Dendritic cell treated with granulocyte-macrophage colony-stimulating factor and Interleukin-4, amounts not matched to agents 40 ng/mL and 50 ng/mL, for 4 days (primary cell): ENCODE measurements around the gene ANXA9.
A peak's percentile ranks its signal among the peaks of the same experiment; 100 is the strongest.

Experiments
- H3K27ac Mint-ChIP-seq: one replicate; pipeline ENCODE4 v1.8.0; 2022; ENCODE audit warnings: mild to moderate bottlenecking, mixed read lengths
- H3K27me3 Mint-ChIP-seq: one replicate; pipeline ENCODE4 v1.8.0; 2022; ENCODE audit warnings: mild to moderate bottlenecking, mixed read lengths
- H3K36me3 Mint-ChIP-seq: one replicate; pipeline ENCODE4 v1.8.0; 2022; ENCODE audit warnings: low read depth, mixed read lengths
- H3K4me1 Mint-ChIP-seq: one replicate; pipeline ENCODE4 v1.8.0; 2022; ENCODE audit warnings: low read depth, mixed read lengths
- H3K4me3 Mint-ChIP-seq: one replicate; pipeline ENCODE4 v1.8.0; 2022; ENCODE audit warnings: mild to moderate bottlenecking, moderate library complexity, mixed read lengths
- H3K9me3 Mint-ChIP-seq: one replicate; pipeline ENCODE4 v1.8.0; 2022; ENCODE audit warnings: mixed read lengths
- intact Hi-C: fragments of 100-400 bp; cut with micrococcal nuclease; formaldehyde crosslinking; loops from one replicate; pipeline ENCODE4 v1.15.0; 2022

ANXA9 gene, protein sequence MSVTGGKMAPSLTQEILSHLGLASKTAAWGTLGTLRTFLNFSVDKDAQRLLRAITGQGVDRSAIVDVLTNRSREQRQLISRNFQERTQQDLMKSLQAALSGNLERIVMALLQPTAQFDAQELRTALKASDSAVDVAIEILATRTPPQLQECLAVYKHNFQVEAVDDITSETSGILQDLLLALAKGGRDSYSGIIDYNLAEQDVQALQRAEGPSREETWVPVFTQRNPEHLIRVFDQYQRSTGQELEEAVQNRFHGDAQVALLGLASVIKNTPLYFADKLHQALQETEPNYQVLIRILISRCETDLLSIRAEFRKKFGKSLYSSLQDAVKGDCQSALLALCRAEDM

DNA sequence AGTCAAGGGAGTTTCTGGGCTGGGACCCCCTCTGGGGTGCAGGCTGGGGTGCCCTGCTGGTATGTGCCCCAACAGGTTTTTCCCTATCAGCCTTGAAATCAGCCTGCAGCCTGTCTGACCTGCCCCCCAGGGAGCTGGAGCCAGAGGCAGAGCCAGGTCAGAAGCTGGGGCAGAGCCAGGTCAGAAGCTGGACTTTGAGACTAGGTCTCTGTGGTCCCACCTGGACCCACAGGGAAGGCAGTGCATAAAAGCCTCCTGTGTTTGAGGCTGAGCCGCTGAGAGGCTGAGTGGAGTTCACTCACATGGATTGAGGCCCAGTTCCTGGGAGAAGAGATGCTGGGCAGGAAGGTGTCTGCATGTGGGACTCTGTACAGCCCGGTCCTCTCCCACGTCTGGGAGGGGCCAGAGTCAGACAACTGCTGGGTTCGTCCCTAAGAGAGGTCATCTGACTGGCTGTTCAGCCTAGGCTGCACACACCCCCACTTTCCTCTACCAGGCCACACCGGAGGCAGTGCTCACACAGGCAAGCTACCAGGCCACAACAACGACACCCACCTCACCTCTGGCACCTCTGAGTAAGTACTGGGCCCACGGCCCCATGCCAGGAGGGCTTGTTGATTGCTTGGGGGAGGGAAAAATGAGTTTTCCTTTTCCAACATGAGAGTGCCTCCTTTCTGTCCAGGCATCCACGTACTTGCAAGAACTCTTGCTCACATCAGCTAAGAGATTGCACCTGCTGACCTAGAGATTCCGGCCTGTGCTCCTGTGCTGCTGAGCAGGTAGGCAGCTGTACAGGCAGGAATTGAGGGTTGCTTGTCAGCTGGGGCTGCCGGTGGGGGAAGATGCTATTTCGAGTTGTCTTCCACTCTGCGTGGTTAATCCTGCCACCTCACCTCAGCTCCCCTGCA, at the start of gene ANXA9:
Gene ANXA9, plus strand, starts transcription at position 488 of the 908 bp plus-strand sequence. CDS start 814 bp downstream, outside the sequence.
- intact Hi-C loops, result no loop called here
- H3K27ac Mint-ChIP-seq, result no peak within 1 kb of the TSS
- peaks cover 8% of the 10 kb centered on the region for H3K36me3 Mint-ChIP-seq
- no peaks in the 10 kb centered on the region for H3K27me3 Mint-ChIP-seq
- no peaks in the 10 kb centered on the region for H3K9me3 Mint-ChIP-seq
- no peak within 1 kb of the TSS for H3K4me3 Mint-ChIP-seq
- peaks cover 32% of the 10 kb centered on the region for H3K4me1 Mint-ChIP-seq

DNA sequence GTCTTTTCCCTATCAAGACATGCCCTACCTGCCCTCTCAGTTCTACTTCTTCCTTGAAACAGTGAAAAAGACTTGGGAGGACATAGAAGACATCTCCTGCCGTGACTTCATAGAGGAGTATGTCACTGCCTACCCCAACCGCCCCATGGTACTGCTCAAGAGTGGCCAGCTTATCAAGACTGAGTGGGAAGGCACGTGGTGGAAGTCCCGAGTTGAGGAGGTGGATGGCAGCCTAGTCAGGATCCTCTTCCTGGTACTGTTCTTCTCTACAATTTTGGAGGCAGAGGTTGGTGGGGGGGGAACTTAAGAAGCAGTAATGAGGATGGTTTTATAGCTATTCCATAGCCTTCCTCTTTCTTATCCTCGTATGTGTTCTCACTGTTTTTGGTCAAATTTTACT, 37.2 kb upstream of the ANXA9 start:
- no peaks in the 10 kb centered on the region for H3K27me3 Mint-ChIP-seq
- intact Hi-C loops, result loop anchor here (10.0 kb wide), 1 partner anchor 120 kb away; no protein-coding TSS in a partner anchor
- no peak overlapping the region for H3K4me3 Mint-ChIP-seq
- no peak overlapping the region for H3K27ac Mint-ChIP-seq
- H3K9me3 Mint-ChIP-seq, result no peaks in the 10 kb centered on the region
- H3K4me1 Mint-ChIP-seq, result peaks cover 6% of the 10 kb centered on the region
- H3K36me3 Mint-ChIP-seq, result peaks cover 100% of the 10 kb centered on the region

DNA sequence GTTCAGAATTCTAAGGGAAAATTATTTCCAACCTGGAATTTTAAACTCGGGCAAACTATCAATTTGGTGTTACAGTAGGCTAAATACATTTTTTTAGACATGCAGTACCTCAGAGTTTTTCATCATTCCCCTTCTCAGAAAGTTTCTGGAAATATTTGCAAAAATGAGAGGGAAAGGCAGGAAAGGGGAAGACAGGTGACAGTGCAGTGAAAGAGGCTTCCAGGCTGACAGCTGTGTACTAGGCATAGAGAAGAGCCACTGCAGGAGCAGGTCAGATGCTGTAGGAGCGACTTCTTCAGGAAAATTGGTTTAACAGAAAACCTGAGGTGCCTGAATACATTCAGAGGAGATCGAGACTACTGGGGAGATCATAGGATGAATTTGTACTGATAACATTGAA, 27.4 kb upstream of the ANXA9 start:
- Mint-ChIP-seq H3K27me3 (no peaks in the 10 kb centered on the region), H3K27ac (no peak overlapping the region), H3K4me1 (no peaks in the 10 kb centered on the region), H3K4me3 (no peak overlapping the region), H3K9me3 (no peaks in the 10 kb centered on the region), H3K36me3 (peaks cover 100% of the 10 kb centered on the region)
- intact Hi-C loops, result loop anchor here (10.0 kb wide), 1 partner anchor 200 kb away; no protein-coding TSS in a partner anchor

DNA sequence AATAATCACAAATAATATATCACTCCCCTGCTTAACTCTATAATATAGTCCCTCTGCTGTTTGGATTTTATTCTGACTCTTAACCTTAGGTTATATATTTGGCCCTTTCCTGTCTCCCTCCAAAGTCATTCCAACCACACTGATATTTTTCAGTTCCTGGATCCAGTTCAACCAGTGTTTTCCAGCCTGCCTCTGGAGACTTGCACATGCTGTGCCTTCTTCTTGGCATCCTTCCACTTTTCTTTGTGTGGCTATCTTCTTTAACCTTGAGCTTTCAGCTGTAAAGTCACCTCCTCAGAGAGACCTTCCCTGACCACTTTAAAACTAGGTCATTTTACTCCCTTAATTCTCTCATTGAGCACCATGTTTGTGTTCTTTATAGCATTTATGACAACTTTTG, 26.8 kb upstream of the ANXA9 start:
- Mint-ChIP-seq H3K27ac (no peak overlapping the region), H3K4me3 (no peak overlapping the region), H3K9me3 (no peaks in the 10 kb centered on the region), H3K27me3 (no peaks in the 10 kb centered on the region), H3K36me3 (peaks cover 100% of the 10 kb centered on the region), H3K4me1 (no peaks in the 10 kb centered on the region)
- intact Hi-C loops, result loop anchor here (10.0 kb wide), 1 partner anchor 200 kb away; no protein-coding TSS in a partner anchor

DNA sequence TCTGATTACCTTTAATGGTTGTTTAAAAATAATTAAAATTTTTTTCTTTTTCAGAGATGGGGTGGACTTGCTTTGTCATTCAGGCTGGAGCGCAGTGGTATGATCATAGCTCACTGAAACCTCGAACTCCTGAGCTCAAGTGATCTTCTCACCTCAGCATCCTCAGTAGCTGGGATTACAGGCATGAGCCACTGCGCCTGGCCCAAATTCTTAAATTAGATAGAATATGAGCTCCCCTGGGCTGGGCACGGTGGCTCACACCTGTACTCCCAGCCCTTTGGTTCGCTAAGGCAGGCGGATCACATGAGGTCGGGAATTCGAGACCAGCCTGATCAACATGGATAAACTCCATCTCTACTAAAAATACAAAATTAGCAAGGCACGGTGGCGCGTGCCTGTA, 24.4 kb upstream of the ANXA9 start:
- H3K27ac Mint-ChIP-seq, result no peak overlapping the region
- H3K4me1 Mint-ChIP-seq, result peaks cover 3% of the 10 kb centered on the region
- intact Hi-C loops, result loop anchor here (10.0 kb wide), 1 partner anchor 203 kb away; no protein-coding TSS in a partner anchor
- no peaks in the 10 kb centered on the region for H3K27me3 Mint-ChIP-seq
- H3K4me3 Mint-ChIP-seq, result no peak overlapping the region
- H3K9me3 Mint-ChIP-seq, result no peaks in the 10 kb centered on the region
- H3K36me3 Mint-ChIP-seq, result peaks cover 99% of the 10 kb centered on the region

DNA sequence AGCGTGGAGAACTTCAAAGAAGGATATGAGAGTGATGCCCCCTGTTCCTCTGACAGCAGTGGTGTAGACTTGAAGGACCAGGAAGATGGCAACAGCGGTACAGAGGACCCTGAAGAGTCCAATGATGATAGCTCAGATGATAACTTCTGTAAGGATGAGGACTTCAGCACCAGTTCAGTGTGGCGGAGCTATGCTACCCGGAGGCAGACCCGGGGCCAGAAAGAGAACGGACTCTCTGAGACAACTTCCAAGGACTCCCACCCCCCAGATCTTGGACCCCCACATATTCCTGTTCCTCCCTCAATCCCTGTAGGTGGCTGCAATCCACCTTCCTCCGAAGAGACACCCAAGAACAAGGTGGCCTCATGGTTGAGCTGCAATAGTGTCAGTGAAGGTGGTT, 21.4 kb upstream of the ANXA9 start:
- Mint-ChIP-seq H3K4me3 (no peak overlapping the region), H3K9me3 (no peaks in the 10 kb centered on the region), H3K36me3 (peaks cover 99% of the 10 kb centered on the region), H3K27me3 (no peaks in the 10 kb centered on the region), H3K4me1 (peaks cover 8% of the 10 kb centered on the region), H3K27ac (no peak overlapping the region)
- intact Hi-C loops, result no loop called here

DNA sequence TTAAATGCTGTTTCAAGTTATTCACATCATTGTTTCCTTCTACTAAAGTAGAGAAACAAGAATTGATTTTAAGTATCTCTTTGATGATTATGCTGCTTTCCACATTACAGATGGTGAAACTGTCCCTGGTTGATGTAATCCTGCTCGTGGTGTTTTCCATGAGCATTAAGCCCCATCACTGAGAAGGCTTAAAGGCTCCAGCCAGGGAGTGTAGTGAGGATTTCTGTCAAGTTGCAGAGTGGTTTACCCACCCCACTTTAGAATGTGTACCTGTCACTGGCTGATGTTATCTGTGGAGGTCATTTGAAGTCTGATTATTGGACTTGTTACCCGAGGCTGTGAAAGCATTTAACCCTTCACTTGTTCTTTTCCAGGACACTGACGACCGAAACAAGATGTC, 20.3 kb upstream of the ANXA9 start:
- peaks cover 99% of the 10 kb centered on the region for H3K36me3 Mint-ChIP-seq
- no peak overlapping the region for H3K27ac Mint-ChIP-seq

DNA sequence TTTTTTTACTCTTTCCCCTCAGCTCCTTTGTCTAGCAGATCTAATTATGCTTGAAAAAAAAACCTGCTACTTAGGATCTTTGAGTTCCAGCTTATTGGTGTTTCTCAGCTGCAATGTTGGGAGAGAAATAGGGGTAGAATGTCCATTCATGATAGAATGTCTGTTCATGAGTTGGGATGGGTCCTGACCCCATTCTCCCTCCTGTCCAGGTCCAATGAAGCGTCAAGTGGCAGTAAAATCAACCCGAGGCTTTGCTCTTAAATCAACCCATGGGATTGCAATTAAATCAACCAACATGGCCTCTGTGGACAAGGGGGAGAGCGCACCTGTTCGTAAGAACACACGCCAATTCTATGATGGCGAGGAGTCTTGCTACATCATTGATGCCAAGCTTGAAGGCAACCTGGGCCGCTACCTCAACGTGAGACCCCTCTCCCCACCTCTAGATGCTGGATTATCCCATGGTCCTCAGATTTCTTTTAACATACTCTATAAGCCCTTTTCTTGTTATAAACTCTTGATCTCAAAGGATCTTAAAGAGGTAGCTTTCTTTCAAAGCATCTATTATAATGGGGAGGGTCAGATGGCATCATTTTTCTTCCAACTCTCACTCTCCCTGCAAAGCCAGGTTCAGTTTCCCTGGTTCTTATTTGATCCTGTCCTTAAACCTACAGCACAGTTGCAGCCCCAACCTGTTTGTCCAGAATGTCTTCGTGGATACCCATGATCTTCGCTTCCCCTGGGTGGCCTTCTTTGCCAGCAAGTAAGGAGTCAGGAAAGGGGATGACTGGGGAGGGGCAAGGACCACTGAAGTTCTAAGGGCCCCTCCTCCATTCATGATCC, 18.6 kb upstream of the ANXA9 start:
- Mint-ChIP-seq H3K27ac (no peak overlapping the region), H3K27me3 (no peaks in the 10 kb centered on the region), H3K4me1 (peaks cover 17% of the 10 kb centered on the region), H3K36me3 (peaks cover 99% of the 10 kb centered on the region), H3K4me3 (no peak overlapping the region), H3K9me3 (no peaks in the 10 kb centered on the region)
- intact Hi-C loops, result no loop called here

More for the DNA sequence above, 20.3 kb upstream of the ANXA9 start:
- Mint-ChIP-seq H3K4me3 (no peak overlapping the region), H3K9me3 (no peaks in the 10 kb centered on the region), H3K27me3 (no peaks in the 10 kb centered on the region), H3K4me1 (peaks cover 8% of the 10 kb centered on the region)
- intact Hi-C loops, result no loop called here

DNA sequence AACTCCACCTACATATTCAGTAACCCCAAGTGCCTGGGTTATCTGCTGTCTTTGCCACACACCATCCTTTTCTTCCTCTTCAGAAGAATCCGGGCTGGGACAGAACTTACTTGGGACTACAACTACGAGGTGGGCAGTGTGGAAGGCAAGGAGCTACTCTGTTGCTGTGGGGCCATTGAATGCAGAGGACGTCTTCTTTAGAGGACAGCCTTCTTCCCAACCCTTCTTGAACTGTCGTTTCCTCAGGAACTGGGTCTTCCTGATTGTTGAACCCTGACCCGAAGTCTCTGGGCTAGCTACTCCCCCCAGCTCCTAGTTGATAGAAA, 18.0 kb upstream of the ANXA9 start:
- no peaks in the 10 kb centered on the region for H3K27me3 Mint-ChIP-seq
- peaks cover 99% of the 10 kb centered on the region for H3K36me3 Mint-ChIP-seq
- no peaks in the 10 kb centered on the region for H3K9me3 Mint-ChIP-seq
- H3K27ac Mint-ChIP-seq, result no peak overlapping the region
- H3K4me1 Mint-ChIP-seq, result peaks cover 19% of the 10 kb centered on the region
- intact Hi-C loops, result no loop called here
- no peak overlapping the region for H3K4me3 Mint-ChIP-seq

DNA sequence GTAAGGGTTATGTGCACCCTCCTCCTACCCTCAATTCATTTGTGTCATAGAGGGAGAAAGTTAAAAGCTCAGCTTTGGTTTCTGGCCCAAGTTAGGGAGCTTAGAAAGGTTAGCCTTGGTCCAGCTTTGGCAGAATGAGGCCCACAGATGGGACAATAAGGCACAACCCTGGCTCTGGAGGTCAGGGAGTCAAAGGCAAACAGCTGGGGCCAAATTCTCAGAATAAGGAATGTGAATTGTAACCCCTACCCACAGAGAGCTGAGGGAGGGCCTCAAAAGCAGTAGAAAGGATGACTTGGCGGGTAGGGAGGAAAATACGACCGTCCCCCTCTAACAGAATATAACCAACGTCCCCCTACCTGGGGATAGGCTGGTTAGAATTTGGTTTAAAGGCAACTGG, 16.5 kb upstream of the ANXA9 start:
- intact Hi-C loops, result no loop called here
- Mint-ChIP-seq H3K4me3 (no peak overlapping the region), H3K27me3 (no peaks in the 10 kb centered on the region), H3K4me1 (peaks cover 31% of the 10 kb centered on the region), H3K36me3 (peaks cover 88% of the 10 kb centered on the region), H3K9me3 (no peaks in the 10 kb centered on the region), H3K27ac (no peak overlapping the region)

DNA sequence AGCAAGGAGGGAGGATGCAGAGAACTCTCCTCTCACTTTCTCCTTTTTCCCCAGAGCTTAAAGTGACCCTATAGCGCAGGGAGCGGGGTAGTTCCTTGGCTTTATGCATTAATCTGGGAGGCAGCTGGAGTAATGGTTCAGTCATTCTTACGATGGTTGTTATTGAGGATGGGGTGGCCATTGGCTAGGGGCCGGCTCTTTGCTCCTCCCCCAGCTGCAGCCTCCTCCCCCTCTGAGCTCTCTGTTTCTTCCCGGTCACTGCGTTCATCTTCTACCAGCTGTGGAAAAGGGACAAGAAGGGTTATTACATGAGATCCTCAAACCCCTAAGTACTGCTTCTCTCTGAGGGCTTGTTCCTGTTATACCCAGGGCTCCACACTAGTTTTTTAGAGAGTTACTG, 16.1 kb upstream of the ANXA9 start:
- H3K9me3 Mint-ChIP-seq, result no peaks in the 10 kb centered on the region
- H3K4me1 Mint-ChIP-seq, result peaks cover 35% of the 10 kb centered on the region
- H3K4me3 Mint-ChIP-seq, result no peak overlapping the region
- H3K27ac Mint-ChIP-seq, result no peak overlapping the region
- H3K36me3 Mint-ChIP-seq, result peaks cover 88% of the 10 kb centered on the region
- H3K27me3 Mint-ChIP-seq, result no peaks in the 10 kb centered on the region
- intact Hi-C loops, result no loop called here

DNA sequence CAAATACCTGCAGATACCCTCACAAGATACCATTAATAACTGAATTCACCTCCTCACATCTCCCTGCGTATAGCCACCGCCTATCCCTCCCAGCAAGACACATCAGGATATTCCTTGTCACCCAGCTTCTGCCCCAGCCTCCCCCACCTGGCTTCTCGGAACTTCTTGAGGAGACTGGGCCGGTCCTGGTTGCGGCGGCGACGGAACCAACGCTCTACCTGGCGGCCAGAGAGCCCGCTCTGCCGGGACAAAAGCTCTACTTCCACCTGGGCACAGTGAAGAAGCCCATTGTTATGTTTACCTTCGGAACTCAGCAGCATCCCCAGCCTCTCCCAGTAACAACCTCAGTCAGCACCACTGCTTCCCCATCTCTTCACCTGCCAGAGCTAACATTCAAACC, 14.2 kb upstream of the ANXA9 start:
- H3K4me1 Mint-ChIP-seq, result peaks cover 48% of the 10 kb centered on the region
- H3K9me3 Mint-ChIP-seq, result no peaks in the 10 kb centered on the region
- peak overlapping the region; percentile 24 for H3K27ac Mint-ChIP-seq
- H3K36me3 Mint-ChIP-seq, result peaks cover 77% of the 10 kb centered on the region
- intact Hi-C loops, result no loop called here
- no peak overlapping the region for H3K4me3 Mint-ChIP-seq
- no peaks in the 10 kb centered on the region for H3K27me3 Mint-ChIP-seq

DNA sequence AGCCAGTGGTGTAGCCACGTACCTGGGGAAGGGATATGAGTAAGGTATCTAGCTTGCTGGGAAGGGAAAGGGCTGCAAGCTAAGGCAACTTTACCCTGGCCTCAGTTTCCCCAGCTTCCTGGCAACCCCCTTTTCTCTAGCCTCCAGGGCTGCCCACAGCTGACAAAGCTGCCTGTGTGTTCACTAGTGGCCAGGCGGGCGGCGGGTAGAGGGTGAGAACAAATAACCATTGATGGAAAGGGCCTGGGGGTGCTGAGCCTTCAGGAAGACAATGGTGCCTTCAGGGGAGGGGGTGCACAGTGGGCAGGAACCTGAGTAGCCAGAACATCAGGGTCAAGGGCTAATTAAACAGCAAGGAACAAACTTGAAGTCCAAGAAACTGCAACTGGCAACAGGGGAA, 13.6 kb upstream of the ANXA9 start:
- Mint-ChIP-seq H3K27ac (no peak overlapping the region), H3K36me3 (peaks cover 77% of the 10 kb centered on the region), H3K4me3 (no peak overlapping the region), H3K27me3 (no peaks in the 10 kb centered on the region), H3K9me3 (no peaks in the 10 kb centered on the region), H3K4me1 (peaks cover 52% of the 10 kb centered on the region)
- intact Hi-C loops, result no loop called here
